Osteocyte (in vitro differentiated cells): Measurements from ENCODE around the gene GANC. TPM values are rescaled to one million over a fixed set of nuclear protein-coding genes. Genes with fewer than 3 reads are reported as not detected.
A peak's percentile ranks its signal among the peaks of the same experiment; 100 is the strongest.

Experiments used
- DNase-seq: peaks from one replicate; pipeline ENCODE4 v3.0.0; 2021; ENCODE audit warnings: mixed read lengths; ENCODE audit not compliant: unreplicated experiment; ENCODE audit errors: extremely low spot score
- H3K27ac Mint-ChIP-seq: one replicate; pipeline ENCODE4 v1.8.0; 2021; ENCODE audit warnings: mild to moderate bottlenecking, mixed read lengths; ENCODE audit not compliant: unreplicated experiment
- H3K27me3 Mint-ChIP-seq: one replicate; pipeline ENCODE4 v1.8.0; 2021; ENCODE audit warnings: mixed read lengths; ENCODE audit not compliant: unreplicated experiment
- H3K36me3 Mint-ChIP-seq: one replicate; pipeline ENCODE4 v1.8.0; 2021; ENCODE audit warnings: mixed read lengths; ENCODE audit not compliant: unreplicated experiment
- H3K4me1 Mint-ChIP-seq: one replicate; pipeline ENCODE4 v1.8.0; 2021; ENCODE audit warnings: mixed read lengths; ENCODE audit not compliant: unreplicated experiment
- H3K4me3 Mint-ChIP-seq: one replicate; pipeline ENCODE4 v1.8.0; 2021; ENCODE audit warnings: mild to moderate bottlenecking, moderate library complexity, mixed read lengths; ENCODE audit not compliant: unreplicated experiment
- H3K9me3 Mint-ChIP-seq: one replicate; pipeline ENCODE4 v1.8.0; 2021; ENCODE audit warnings: mixed read lengths; ENCODE audit not compliant: unreplicated experiment
- total RNA-seq: library from RNA; stranded (reverse); gene quantifications from 2 replicates; pipeline ENCODE4 v1.2.1, GENCODE V29; 2021
- TF ChIP-seq, protein P1 (sequence below): fragments of 200-600 bp; sonication (generic); IDR thresholded peaks from 2 replicates; pipeline ENCODE4 v1.5.0; 2021; ENCODE audit warnings: antibody characterized with exemption, mild to moderate bottlenecking, moderate library complexity

GANC gene
- total RNA-seq, 1 donor from 2014 or later, result 34.0 TPM

DNA sequence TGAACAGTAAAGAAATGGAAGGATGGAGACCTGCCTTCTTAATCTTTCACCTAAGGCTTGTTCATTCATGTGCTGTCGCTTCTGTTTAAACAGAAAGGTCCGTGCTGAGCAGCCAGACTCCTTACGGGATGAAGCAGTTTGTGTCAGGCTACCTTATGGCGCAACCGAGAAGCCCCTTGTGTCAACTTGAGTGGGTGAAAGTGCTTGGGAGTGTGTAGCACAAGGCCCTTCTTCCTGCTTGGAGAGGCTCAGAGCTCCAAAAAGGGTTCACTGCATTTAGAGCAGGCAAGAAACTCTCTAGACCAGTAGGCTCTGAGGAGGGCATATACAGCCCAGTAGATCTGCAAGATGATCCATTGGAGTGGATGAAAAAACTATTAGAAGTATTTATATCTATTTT is 102.3 kb downstream of the GANC start:
- Mint-ChIP-seq H3K36me3 (peaks cover 1% of the 10 kb centered on the region), H3K9me3 (peaks cover 4% of the 10 kb centered on the region), H3K27ac (no peak overlapping the region), H3K4me1 (no peaks in the 10 kb centered on the region), H3K27me3 (peaks cover 12% of the 10 kb centered on the region), H3K4me3 (no peak overlapping the region)
- TF ChIP-seq, protein P1, sequence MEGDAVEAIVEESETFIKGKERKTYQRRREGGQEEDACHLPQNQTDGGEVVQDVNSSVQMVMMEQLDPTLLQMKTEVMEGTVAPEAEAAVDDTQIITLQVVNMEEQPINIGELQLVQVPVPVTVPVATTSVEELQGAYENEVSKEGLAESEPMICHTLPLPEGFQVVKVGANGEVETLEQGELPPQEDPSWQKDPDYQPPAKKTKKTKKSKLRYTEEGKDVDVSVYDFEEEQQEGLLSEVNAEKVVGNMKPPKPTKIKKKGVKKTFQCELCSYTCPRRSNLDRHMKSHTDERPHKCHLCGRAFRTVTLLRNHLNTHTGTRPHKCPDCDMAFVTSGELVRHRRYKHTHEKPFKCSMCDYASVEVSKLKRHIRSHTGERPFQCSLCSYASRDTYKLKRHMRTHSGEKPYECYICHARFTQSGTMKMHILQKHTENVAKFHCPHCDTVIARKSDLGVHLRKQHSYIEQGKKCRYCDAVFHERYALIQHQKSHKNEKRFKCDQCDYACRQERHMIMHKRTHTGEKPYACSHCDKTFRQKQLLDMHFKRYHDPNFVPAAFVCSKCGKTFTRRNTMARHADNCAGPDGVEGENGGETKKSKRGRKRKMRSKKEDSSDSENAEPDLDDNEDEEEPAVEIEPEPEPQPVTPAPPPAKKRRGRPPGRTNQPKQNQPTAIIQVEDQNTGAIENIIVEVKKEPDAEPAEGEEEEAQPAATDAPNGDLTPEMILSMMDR, result no peak
- DNase-seq, result no peak

DNA sequence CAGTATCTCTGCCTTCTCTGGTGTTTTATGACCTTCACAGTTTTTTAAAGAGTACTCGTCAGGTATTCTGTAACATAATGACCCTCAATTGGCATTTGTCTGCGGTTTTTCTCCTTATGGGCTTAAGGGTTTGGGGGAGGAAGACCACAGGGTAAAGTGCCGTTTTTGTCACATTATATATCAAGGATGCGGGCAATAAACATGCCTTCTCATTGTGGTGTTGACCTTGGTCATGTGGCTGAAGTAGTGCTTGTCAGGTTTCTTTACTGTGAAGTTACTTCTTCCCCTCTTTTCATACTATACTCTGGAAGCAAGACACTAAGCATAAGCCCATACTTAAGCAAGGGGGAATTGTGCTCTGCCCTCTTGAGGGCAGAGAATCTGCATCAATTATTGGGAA is 102.9 kb downstream of the GANC start:
- Mint-ChIP-seq H3K36me3 (peaks cover 1% of the 10 kb centered on the region), H3K9me3 (peaks cover 4% of the 10 kb centered on the region), H3K4me3 (no peak overlapping the region), H3K4me1 (no peaks in the 10 kb centered on the region), H3K27ac (no peak overlapping the region), H3K27me3 (peaks cover 12% of the 10 kb centered on the region)
- no peak for DNase-seq
- TF ChIP-seq, protein P1, result no peak

DNA sequence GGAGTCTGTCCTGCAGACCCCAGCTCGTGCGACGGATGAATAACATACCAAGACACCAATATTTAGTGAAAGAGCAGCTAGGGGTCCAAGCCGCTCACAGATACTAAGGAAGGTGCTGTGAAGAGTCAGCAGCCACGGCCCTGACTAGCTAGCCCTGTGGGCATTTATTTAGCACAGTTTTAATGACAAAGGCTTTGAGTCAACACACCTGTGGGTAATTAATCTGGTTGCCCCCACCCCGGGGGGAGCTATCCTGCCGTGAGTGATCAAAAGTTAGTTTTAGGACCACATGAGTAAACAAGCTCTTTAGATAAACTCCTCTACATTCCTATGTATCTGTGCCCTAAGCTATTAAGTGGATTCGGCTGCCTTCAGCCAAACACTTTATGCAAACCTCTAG is 105.0 kb downstream of the GANC start:
- H3K27ac Mint-ChIP-seq, result no peak overlapping the region
- peaks cover 4% of the 10 kb centered on the region for H3K9me3 Mint-ChIP-seq
- DNase-seq, result no peak
- H3K4me1 Mint-ChIP-seq, result no peaks in the 10 kb centered on the region
- no peak overlapping the region for H3K4me3 Mint-ChIP-seq
- no peaks in the 10 kb centered on the region for H3K36me3 Mint-ChIP-seq
- peaks cover 12% of the 10 kb centered on the region for H3K27me3 Mint-ChIP-seq
- TF ChIP-seq, protein P1, result no peak

DNA sequence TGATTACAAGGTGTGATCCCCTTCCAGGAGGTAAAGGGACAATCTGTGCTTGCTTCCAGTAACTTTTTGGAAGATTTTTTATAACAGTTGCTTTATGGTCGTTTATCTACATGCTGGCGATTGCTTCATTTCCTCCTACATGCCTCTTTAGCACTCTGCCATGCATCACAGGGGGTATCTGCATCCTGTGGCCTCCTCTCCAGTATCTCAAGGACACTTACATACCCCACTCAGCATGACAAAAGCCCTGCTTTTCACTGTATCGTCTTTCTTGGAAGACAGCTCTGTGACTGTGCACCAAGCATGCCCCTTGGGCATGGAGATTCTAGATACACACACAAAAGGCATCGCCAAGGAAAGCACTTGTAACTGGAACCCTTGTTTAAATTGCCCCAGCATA is 111.6 kb downstream of the GANC start:
- TF ChIP-seq, protein P1, result no peak
- peaks cover 3% of the 10 kb centered on the region for H3K36me3 Mint-ChIP-seq
- H3K9me3 Mint-ChIP-seq, result no peaks in the 10 kb centered on the region

DNA sequence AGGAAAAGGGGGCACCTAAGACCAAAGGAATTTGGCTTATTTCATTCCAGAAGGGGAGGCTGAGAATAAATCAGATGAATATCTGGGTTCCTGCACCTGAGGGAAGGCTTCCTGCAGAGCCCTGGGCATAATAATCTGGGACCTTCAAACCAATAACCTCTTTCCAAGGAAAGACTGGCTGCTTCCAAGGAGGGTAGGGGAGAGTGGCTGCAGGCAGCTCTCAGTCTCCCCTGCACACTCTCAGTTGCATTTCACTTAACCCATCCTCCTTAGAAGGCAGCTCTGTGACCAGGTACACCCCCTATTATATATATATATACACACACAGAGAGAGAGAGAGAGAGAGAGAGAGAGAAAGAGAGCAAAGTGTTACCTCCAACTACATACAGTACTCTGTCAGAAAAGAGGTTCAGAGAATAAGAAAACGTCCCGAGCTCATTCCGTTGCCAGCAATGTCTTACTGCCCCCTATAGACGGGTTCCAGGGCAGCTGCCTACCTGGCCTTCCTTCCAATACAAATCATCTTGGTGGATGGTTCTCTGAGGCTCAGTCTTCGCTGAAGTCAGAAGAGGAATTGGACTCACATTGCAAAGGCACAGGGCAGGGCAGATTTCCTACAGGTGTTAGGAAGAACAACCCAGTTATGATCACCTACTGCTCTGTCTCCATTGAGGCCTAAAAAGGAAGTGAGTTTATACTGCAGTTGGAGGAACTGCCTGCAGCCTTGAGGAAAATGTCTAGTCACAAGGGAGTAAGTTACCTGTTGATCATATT is 112.4 kb downstream of the GANC start:
- H3K36me3 Mint-ChIP-seq, result peaks cover 3% of the 10 kb centered on the region
- no peak for DNase-seq

More for the DNA sequence above, 111.6 kb downstream of the GANC start:
- DNase-seq, result no peak
- Mint-ChIP-seq H3K4me1 (peaks cover 12% of the 10 kb centered on the region), H3K27me3 (no peaks in the 10 kb centered on the region), H3K27ac (no peak overlapping the region), H3K4me3 (no peak overlapping the region)

More for the DNA sequence above, 112.4 kb downstream of the GANC start:
- H3K27me3 Mint-ChIP-seq, result no peaks in the 10 kb centered on the region
- TF ChIP-seq, protein P1, result peak; percentile 45
- no peak overlapping the region for H3K27ac Mint-ChIP-seq
- peaks cover 12% of the 10 kb centered on the region for H3K4me1 Mint-ChIP-seq
- no peak overlapping the region for H3K4me3 Mint-ChIP-seq
- no peaks in the 10 kb centered on the region for H3K9me3 Mint-ChIP-seq
